Breast epithelium (tissue), 3 donors: ENCODE data around the gene CA10.

ENCODE experiments used
- POLR2A ChIP-seq: fragments of 450-650 bp; IDR thresholded peaks from one replicate; pipeline ENCODE4 v1.6.1; 2016; ENCODE audit warnings: antibody characterized with exemption, mild to moderate bottlenecking, moderate library complexity
- TF ChIP-seq, protein P1 (sequence below), 3 donors: fragments of 450-650 bp; IDR thresholded peaks; one replicate each; pipeline ENCODE4 v1.5.1; 2016 to 2017; ENCODE audit warnings: antibody characterized with exemption in 3 of 3, mild to moderate bottlenecking in 3 of 3, moderate library complexity in 3 of 3

DNA sequence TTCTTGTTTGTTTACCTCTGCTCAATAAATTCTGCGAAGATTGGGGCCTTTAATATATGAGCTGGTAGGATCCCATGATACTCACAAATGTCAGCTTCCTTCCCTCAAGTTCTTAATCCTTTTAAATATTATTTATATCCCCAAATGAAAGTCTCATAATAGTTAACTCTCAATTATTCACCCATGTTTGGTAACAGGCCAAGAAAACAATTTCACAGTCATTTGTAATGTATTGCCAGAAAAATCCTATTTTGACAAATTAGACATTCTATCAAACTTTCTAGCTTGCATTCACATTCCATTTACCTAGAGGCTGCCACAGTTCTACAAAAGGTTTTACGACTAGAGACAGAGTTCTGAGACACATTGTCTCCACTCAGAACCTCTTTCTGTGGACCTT, 457.0 kb downstream of the CA10 start:
- TF ChIP-seq POLR2A = no peak
- TF ChIP-seq, protein P1, sequence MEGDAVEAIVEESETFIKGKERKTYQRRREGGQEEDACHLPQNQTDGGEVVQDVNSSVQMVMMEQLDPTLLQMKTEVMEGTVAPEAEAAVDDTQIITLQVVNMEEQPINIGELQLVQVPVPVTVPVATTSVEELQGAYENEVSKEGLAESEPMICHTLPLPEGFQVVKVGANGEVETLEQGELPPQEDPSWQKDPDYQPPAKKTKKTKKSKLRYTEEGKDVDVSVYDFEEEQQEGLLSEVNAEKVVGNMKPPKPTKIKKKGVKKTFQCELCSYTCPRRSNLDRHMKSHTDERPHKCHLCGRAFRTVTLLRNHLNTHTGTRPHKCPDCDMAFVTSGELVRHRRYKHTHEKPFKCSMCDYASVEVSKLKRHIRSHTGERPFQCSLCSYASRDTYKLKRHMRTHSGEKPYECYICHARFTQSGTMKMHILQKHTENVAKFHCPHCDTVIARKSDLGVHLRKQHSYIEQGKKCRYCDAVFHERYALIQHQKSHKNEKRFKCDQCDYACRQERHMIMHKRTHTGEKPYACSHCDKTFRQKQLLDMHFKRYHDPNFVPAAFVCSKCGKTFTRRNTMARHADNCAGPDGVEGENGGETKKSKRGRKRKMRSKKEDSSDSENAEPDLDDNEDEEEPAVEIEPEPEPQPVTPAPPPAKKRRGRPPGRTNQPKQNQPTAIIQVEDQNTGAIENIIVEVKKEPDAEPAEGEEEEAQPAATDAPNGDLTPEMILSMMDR (IDR thresholded peaks at IDR 0.05) = no peak
